ENCODE data around the gene PLXDC1. TPM values are rescaled to one million over a fixed set of nuclear protein-coding genes. Genes with fewer than 3 reads are reported as not detected.

Gene PLXDC1
- total and polyA plus RNA-seq, 2 of the 13 experiments (the other 11 are each of a cell fraction or from before 2014, with no cell fraction given) = not detected

GRCh38 chr17:39141915-39142664, 9.3 kb downstream of the PLXDC1 start:
- FAIRE-seq = no peak
- peak; percentile 82; the same call in 1 of the 2 replicates for TF ChIP-seq CEBPB (IDR thresholded peaks at IDR 0.05; ENCODE audit: borderline replicate concordance, low read depth, low read length)
- TF ChIP-seq CCAR2 (optimal IDR thresholded peaks at IDR 0.05; ENCODE audit: low read depth, low read length) = no peak
- in situ Hi-C loops (cut with HindIII; ENCODE audit: extremely low pct_ligation_motif_present, low pct_unique_long_range_greater_than_20kb) = no loop called here

DNA sequence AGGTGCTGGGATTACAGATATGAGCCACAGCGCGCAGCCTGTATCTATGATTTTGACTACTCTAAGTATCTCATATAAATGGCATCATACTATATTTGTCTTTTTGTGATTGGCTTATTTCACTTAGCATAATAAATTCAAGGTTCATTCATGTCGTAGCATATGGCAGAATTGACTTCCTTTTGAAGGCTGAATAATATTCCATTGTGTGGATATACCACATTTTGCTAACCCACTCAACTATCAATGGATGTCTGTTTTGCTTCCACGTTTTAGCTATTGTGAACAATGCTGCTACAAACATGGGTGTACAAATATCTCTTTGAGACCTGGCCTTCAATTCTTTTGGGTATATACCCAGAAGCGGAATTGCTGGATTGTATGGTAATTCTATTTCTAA, 10.1 kb downstream of the PLXDC1 start:
- Histone ChIP-seq H3K36me3 (replicated peaks in 1 of 2; ENCODE audit: control insufficient read depth in 1 of 2, insufficient read depth in 2 of 2, low read length in 2 of 2) (no peaks in the 10 kb centered on the region), H2AFZ (ENCODE audit: low read length) (no peak overlapping the region), H3K27me3 (ENCODE audit: control insufficient read depth in 1 of 2, insufficient read depth in 2 of 2, low read length in 2 of 2) (peaks cover 5 to 53% of the 10 kb centered on the region in 2 experiments; a peak in 4 of 5 replicates), H4K20me1 (ENCODE audit: insufficient read depth, low read length) (no peaks in the 10 kb centered on the region), H3K9me3 (ENCODE audit: low read length) (no peaks in the 10 kb centered on the region), H3K4me1 (ENCODE audit: insufficient read depth, low read length) (no peaks in the 10 kb centered on the region), H3K9ac (ENCODE audit: insufficient read depth, low read depth, low read length) (no peak overlapping the region), H3K27ac (ENCODE audit: extremely low read length, insufficient read depth, low read length) (no peak overlapping the region), H3K79me2 (ENCODE audit: insufficient read depth, low read length) (no peaks in the 10 kb centered on the region), H3K4me2 (ENCODE audit: low read depth, low read length) (no peak overlapping the region), H3K4me3 (replicated peaks in 1 of 3; ENCODE audit: insufficient read depth in 1 of 3, low read depth in 2 of 3, low read length in 3 of 3) (no peak overlapping the region)
- ATAC-seq (no peak), FAIRE-seq (no peak), DNase-seq (ENCODE audit: low spot score) (no peak)
- intact Hi-C loops (cut with micrococcal nuclease; ENCODE audit: unreplicated experiment) (no loop called here), in situ Hi-C loops (cut with HindIII; ENCODE audit: extremely low pct_ligation_motif_present, low pct_unique_long_range_greater_than_20kb) (no loop called here)
- no TSS peak for BruUV-seq (replicated peaks)
- ChIA-PET CTCF (ENCODE audit: low intra/inter-chr PET ratio, low total read pairs) (no interaction called here), POLR2A (no interaction called here)
- WGBS (ENCODE audit: low lambda C conversion rate) = 57% methylated on average over 5 of the region's 5 CpGs
- no peak for TF ChIP-seq MED13 (CRISPR knock-in tag; IDR thresholded peaks at IDR 0.05)
- TF ChIP-seq FOXK2 (IDR thresholded peaks at IDR 0.05) = no peak
- TF ChIP-seq, protein P1, sequence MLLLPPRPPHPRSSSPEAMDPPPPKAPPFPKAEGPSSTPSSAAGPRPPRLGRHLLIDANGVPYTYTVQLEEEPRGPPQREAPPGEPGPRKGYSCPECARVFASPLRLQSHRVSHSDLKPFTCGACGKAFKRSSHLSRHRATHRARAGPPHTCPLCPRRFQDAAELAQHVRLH (CRISPR knock-in tag; IDR thresholded peaks at IDR 0.05; ENCODE audit: borderline replicate concordance, low read depth) = no peak
- TF ChIP-seq JDP2 (CRISPR knock-in tag; IDR thresholded peaks at IDR 0.05; ENCODE audit: borderline replicate concordance) = no peak
- TF ChIP-seq MLLT10 (CRISPR knock-in tag; IDR thresholded peaks at IDR 0.05) = no peak
- TF ChIP-seq ZMAT3 (CRISPR knock-in tag; conservative IDR thresholded peaks at IDR 0.05) = no peak
- TF ChIP-seq ZNF121 (CRISPR knock-in tag; IDR thresholded peaks at IDR 0.05) = no peak
- no peak for TF ChIP-seq ZNF777 (CRISPR knock-in tag; IDR thresholded peaks at IDR 0.05)
- TF ChIP-seq ZNF512B (CRISPR knock-in tag; IDR thresholded peaks at IDR 0.05; ENCODE audit: borderline replicate concordance) = no peak
- no peak for TF ChIP-seq PAXIP1 (CRISPR knock-in tag; conservative IDR thresholded peaks at IDR 0.05)

More at GRCh38 chr17:39141915-39142664, 9.3 kb downstream of the PLXDC1 start:
- 62% methylated on average over 11 of the region's 11 CpGs for WGBS (ENCODE audit: low lambda C conversion rate)
- H3K36me3 ChIP-seq (replicated peaks in 1 of 2; ENCODE audit: control insufficient read depth in 1 of 2, insufficient read depth in 2 of 2, low read length in 2 of 2) = no peaks in the 10 kb centered on the region
- BruUV-seq (replicated peaks) = no TSS peak
- peaks cover 5 to 46% of the 10 kb centered on the region in 2 experiments; a peak in 4 of 5 replicates for H3K27me3 ChIP-seq (ENCODE audit: control insufficient read depth in 1 of 2, insufficient read depth in 2 of 2, low read length in 2 of 2)
- DNase-seq (ENCODE audit: low spot score) (no peak), ATAC-seq (no peak)
- no peak overlapping the region for H3K4me2 ChIP-seq (ENCODE audit: low read depth, low read length)
- no peaks in the 10 kb centered on the region for H3K4me1 ChIP-seq (ENCODE audit: insufficient read depth, low read length)
- intact Hi-C loops (cut with micrococcal nuclease; ENCODE audit: unreplicated experiment) = no loop called here
- H4K20me1 ChIP-seq (ENCODE audit: insufficient read depth, low read length) = no peaks in the 10 kb centered on the region
- no peak overlapping the region for H3K27ac ChIP-seq (ENCODE audit: extremely low read length, insufficient read depth, low read length)
- H3K4me3 ChIP-seq (replicated peaks in 1 of 3; ENCODE audit: insufficient read depth in 1 of 3, low read depth in 2 of 3, low read length in 3 of 3) = no peak overlapping the region
- H3K9ac ChIP-seq (ENCODE audit: insufficient read depth, low read depth, low read length) = no peak overlapping the region
- POLR2A ChIA-PET = no interaction called here
- CTCF ChIA-PET (ENCODE audit: low intra/inter-chr PET ratio, low total read pairs) = no interaction called here
- H3K79me2 ChIP-seq (ENCODE audit: insufficient read depth, low read length) = no peaks in the 10 kb centered on the region
- no peak overlapping the region for H2AFZ ChIP-seq (ENCODE audit: low read length)
- H3K9me3 ChIP-seq (ENCODE audit: low read length) = no peaks in the 10 kb centered on the region
